NCI-H2227 (cell line): ENCODE results near the gene CCDC178.
A peak's percentile ranks its signal among the peaks of the same experiment; 100 is the strongest.
"Not testable (repeated sequence)": the region's sequence is repeated elsewhere in the genome, so short reads cannot be mapped to it uniquely, and the experiment has no call there.

Source experiments
- DNase-seq: peaks from one replicate; lab custom pipeline; 2025; ENCODE audit not compliant: unreplicated experiment; lab: John Stamatoyannopoulos, UW

The CCDC178 gene

GRCh38 chr18:33239298-33239697 is 201.2 kb downstream of the CCDC178 start:
- DNase-seq, result no peak

GRCh38 chr18:33232318-33232626 is 208.2 kb downstream of the CCDC178 start:
- DNase-seq, result no peak

- DNase-seq, result peak; percentile 82
Measured at GRCh38 chr18:33231474-33232317, 208.8 kb downstream of the CCDC178 start.

GRCh38 chr18:33212363-33212762 is 228.2 kb downstream of the CCDC178 start:
- no peak for DNase-seq

GRCh38 chr18:33210575-33211189 is 229.8 kb downstream of the CCDC178 start:
- DNase-seq, result peak; percentile 52

- no peak for DNase-seq
Measured at GRCh38 chr18:33205777-33206176, 234.7 kb downstream of the CCDC178 start.

GRCh38 chr18:33201509-33201926 is 239.0 kb downstream of the CCDC178 start:
- DNase-seq, result peak; percentile 18

- no peak for DNase-seq
Measured at GRCh38 chr18:33195795-33196194, 244.7 kb downstream of the CCDC178 start.

- DNase-seq, result no peak
Measured at GRCh38 chr18:33194793-33195192, 245.7 kb downstream of the CCDC178 start.

GRCh38 chr18:33184958-33185357 is 255.6 kb downstream of the CCDC178 start:
- DNase-seq, result no peak

- no peak for DNase-seq
Measured at GRCh38 chr18:33184175-33184574, 256.3 kb downstream of the CCDC178 start.

- DNase-seq, result no peak
Measured at GRCh38 chr18:33183136-33183535, 257.4 kb downstream of the CCDC178 start.

GRCh38 chr18:33181016-33181415 is 259.5 kb downstream of the CCDC178 start:
- no peak for DNase-seq

GRCh38 chr18:33169218-33169617 is 271.3 kb downstream of the CCDC178 start:
- no peak for DNase-seq

GRCh38 chr18:33164121-33164520 is 276.4 kb downstream of the CCDC178 start:
- not testable (repeated sequence) for DNase-seq

GRCh38 chr18:33161131-33161530 is 279.4 kb downstream of the CCDC178 start:
- no peak for DNase-seq

GRCh38 chr18:33159151-33159550 is 281.4 kb downstream of the CCDC178 start:
- no peak for DNase-seq

- no peak for DNase-seq
Measured at GRCh38 chr18:33157893-33158292, 282.6 kb downstream of the CCDC178 start.

GRCh38 chr18:33156906-33157470 is 283.5 kb downstream of the CCDC178 start:
- DNase-seq, result no peak

- no peak for DNase-seq
Measured at GRCh38 chr18:33154049-33154448, 286.5 kb downstream of the CCDC178 start.

GRCh38 chr18:33152376-33152775 is 288.1 kb downstream of the CCDC178 start:
- no peak for DNase-seq

GRCh38 chr18:33147811-33148210 is 292.7 kb downstream of the CCDC178 start:
- DNase-seq, result not testable (repeated sequence)
